Inferior parietal cortex (tissue), 1 donor: Measurements from ENCODE around the gene SLC32A1.

Source experiments
- DNase-seq: peaks from one replicate; pipeline ENCODE4 v3.0.0-alpha.2; 2016; ENCODE audit errors: extremely low spot score

SLC32A1 gene

DNA sequence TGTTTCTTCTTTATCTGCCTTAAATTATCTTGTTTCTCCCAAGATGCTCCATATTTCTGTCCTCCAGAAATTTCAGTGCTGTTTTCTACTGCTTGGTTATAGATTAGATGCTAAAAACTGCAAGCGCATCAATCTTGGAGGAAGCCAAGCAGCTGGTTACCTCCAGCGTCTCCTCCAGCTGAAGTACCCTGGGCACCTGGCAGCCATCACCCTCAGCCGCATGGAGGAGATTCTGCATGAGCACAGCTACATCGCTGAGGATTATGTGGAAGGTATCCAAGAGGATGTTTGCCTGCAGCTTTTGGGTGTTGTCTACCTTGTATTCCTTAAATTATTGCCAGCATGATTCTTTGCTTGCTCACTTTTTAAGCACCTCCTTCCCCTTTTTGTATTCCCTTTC is 27.7 kb downstream of the SLC32A1 start:
- DNase-seq, result no peak

DNA sequence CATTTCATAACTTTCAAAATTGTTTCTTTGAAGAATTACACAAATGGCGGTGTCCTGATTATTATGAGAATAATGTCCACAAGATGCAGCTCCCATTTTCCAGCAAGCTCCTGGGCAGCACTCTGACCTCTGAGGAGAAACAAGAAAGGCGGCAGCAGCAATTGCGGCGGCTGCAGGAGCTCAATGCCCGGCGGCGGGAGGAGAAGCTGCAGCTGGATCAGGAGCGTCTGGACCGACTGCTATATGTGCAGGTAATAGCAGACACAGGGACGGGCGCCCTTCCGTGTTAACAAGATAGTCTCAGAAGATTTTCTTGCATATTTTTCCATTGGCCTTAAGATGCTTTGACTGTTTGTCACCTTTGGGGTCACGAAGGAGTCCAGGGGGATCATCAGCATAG is 30.6 kb downstream of the SLC32A1 start:
- DNase-seq, result no peak

DNA sequence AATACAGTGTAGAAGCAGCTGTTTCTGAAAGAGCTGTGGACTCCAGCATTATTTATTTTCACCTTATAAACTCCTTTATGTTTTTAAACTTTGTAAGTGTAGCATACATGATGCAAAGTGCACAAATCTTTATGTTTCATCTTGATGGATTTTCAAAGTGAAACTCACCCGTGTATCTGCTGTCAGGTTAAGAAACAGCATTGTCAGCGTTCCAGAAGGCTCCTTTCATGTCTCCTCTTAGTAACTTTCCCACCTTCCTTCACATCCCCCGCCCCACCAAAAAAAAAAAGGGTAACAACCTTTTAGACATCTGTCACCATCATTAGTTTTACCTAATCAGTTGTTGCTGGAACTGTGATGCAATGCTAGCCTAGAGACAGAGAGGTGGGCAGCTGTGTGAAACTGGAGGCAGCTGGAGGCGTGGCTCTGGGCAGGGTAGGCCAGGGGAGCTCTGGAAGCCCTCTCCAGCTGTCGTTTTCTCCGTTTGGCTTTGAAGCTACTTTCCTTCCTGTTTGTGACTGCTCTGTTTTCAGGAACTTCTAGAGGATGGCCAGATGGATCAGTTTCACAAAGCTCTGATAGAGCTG is 31.1 kb downstream of the SLC32A1 start:
- DNase-seq, result no peak

DNA sequence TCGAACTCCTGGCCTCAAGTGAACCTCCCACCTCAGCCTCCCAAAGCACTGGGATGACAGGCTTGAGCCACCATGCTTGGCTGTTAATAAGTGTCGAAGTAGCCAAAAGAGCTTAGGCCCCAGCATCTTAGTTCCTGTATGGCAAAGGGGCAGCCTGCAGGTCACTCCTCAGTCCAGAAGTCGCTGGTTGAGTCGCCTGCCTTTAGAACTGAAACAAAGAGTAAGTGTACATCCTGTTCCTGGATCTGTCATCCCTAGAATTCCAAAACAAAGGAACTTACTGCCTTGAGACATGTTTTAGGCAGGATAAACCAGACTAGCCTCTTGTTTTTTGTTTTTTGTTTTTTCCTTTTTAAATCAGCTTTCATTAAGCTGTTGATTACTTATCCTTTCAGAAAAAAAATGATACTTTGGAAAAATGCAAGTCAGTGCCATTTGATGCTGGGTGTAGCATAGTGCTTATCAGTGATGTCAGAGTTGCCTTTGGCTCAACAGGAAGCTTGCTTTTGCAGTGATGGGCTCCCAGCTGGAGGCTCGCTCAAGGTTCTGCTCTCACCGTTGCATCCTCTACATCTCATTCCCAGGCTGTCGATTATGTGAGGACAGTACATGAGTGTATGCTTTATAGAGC is 33.0 kb downstream of the SLC32A1 start:
- DNase-seq, result no peak

DNA sequence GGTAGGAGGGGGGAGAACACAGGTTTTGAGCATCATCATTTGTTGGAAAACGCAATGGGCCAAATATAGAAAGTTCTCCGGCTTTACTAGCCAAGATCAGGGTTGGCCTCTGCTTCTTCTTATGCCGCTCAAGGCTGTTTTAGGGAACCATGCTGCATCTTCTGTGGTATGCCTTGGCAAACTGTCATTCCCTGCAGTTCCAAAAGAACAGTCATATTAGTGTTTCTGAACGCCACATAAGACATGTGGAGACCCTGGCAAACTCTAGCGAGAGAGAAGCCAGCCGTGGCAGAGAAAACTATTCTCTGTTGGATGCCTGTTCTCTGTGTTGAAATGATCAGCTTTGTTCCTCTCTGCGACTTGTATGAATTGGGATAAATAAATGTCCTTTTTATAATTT is 34.8 kb downstream of the SLC32A1 start:
- DNase-seq, result peak; percentile 28

DNA sequence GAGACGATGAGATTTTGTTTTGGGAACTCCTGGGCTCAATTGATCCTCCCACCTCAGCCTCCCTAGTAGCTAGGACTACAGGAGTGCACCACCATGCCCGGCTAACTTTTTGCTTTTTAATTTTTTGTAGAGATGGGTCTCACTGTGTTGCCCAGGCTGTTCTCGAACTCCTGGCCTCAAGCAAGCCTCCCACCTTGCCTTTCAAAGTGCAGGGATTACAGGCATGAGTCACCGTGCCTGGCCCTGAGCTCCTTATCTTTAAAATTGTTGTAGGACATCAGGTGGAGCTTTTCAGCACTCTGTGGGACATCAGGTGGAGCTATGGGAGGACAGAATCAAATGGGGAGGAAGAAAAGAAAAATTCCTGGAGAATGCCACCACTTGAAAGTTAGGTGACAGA is 36.7 kb downstream of the SLC32A1 start:
- DNase-seq, result no peak

DNA sequence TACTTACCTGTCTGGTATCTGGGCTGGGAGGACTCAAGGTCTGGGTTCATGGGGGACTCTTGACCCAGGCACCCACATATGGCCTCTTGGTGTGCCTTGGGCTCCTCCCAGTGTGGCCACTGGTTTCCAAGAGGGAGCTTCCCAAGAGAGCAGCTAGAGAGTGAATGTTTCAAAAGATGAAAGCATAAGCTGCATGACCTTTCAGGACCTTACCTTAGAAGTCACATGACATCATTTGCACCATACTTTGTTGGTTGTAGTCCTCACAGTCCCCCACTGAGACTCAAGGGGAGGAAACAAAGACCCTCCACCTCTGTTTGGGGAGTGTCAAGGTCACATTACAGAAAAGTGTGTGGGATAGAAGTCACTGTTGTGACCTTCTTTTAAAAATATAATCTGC is 37.9 kb downstream of the SLC32A1 start:
- DNase-seq, result no peak

DNA sequence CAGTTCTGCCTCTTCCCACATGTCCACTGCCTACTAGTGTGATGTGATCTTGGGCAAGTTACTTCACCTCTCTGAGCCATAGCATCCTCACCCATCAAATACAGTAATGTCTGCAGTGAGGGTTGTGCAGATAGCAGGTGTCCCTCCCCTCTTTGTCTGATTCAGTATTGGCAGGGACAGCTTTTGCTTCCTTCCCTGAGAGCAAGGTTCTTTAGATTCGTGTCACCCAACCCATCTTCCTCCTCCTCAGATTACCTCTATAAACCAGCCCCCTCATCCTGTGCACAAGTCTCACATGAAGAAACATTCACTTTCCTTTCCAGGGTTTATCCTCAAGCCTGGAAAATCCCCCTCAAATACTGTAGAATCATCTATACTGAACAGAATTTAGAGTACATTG is 39.3 kb downstream of the SLC32A1 start:
- no peak for DNase-seq

DNA sequence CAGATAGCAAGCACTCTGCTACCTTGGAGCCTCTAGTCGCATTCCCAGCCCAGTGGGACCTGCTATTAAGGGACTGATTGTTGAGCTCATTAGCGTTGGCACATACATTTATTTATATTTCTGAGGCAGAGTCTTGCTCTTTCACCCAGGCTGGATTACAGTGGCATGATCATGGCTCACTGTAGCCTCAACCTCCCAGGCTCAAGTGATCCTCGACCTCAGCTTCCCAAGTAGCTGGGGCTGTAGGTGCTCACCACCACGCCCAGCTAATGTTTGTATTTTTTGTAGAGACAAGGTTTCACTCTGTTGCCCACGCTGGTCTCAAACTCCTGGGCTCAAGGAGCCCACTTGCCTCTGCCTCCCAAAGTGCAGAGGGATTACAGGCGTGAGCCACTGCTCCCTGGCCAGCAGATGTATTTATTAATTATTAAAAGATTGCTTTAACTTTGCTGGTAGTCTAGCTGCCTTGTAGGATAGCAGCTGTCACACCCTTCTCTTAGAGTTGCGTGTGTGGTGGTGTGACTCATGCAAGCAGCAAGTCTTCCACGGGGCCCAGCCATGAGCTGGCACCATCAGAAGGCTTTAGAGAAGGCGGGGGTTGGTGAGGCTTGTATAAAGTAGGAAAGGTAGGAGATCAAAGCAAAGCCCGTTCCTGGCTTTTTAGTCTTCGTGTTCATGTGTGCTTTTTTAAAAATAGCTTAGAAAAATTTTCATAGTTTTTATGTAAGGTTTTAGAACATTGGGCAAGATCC is 40.5 kb downstream of the SLC32A1 start:
- peak; percentile 53 for DNase-seq

DNA sequence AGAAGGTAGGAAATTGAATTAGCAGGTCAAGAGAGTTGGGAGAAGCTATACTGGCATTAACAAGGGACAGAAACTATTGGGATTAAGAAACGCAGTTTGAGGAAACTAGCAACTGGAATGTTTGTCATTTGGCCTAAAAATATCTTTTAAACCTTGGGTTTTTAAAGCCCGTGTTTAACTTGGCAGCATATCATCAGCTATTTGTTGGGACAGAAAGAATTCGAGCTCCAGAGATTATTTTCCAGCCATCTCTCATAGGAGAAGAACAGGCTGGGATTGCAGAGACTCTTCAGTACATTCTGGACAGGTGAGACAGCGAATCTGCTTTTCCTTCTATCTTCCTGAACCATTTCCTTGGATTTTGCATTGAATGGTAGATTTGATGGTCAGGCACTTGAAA is 41.8 kb downstream of the SLC32A1 start:
- peak; percentile 15 for DNase-seq

DNA sequence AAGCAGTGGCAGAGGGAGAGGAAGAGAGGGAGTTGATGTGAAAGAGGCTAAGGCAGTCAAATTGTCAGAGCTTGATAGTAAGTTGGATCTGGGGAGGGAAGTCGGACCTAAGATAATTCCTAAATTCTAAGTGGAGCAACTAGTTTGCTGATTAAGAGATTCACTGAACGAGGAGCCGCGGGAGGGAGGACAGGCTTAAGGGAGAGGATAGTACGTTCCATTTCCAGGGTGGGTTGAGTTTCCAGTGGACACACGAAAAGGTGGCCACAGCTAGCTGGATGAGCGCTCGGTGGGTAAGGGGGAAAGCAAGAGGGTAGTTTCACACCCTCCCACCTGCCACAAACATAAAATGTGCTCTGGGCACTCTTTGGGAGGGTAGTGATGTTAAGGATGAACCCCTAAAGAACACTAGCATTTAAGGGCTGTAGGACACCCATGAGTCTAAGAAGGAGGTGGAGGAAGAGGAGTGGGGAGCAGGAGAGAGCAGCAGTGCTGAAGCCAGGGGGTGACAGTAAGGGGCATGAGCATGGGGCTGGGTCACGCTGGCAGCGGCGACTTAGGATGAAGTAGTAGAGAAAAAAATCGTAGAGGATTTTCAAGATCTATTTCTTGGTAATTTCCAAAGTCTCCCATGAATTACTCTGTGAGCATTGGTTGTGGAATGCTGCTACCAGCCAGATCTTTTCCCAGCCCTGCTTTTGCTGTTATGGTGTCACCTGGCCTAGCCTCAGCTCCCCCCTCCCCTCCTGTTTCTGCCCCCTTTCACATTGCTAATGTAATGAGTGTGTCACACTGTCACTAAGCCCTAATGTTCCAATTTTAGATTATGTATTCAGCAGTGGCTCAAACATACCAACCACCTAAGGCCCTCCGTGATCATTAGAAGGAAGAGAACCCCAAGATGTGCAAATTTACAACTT is 45.4 kb downstream of the SLC32A1 start:
- no peak for DNase-seq

DNA sequence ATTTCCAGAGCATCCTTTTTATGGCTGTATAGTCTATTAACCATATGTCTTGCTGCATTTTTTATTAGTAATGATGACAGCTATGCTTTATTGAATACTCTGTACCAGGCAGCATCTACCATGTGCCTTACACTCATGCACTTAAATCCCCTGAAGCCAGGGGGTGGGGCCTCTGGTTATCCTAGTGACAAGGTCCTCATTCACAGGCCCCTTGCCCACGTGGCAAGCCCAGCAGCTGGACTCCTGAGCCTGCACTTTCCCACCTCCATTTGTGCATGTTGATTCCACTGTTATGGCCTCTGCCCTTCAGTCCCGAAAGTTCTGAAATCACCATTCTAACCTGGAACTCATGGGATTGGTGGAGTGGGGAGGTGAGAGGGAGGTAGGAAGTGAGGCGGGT is 46.3 kb downstream of the SLC32A1 start:
- no peak for DNase-seq

DNA sequence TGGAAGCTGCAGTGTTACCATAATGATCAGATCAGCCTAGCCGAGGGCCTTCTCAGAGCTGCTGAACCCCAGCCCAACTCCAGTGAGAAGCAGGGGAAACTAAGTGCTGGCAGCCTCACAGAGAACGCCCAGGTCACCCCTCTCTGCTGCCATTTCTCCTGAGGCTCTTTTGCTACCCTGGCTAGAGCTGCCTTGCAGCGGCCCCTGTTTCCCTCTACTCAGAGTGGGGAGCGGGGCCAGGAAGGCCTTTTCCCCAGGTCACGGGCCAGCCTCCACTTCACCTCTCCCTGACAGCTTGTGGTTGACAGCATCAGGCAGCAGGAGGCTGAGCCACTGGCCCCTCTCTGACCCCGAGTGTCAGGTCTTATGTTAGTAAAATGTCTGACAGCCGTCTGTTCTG is 46.7 kb downstream of the SLC32A1 start:
- no peak for DNase-seq

DNA sequence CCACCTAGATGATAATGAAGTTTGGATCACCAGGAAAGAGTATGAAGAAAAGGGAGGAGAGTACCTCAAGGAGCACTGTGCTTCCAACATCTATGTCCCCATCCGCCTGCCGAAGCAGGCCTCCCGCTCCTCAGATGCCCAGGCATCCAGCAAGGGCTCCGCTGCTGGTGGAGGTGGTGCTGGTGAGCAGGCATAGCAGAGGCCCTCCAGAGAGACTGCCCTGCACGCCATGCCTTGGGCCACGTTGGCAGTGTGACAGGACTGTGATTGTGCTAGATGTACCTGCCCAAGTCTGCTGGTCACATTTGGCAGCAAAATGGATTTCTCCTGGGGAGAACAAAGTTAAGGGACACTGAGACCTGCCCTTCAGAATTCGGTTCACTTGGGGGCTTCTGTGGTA is 47.3 kb downstream of the SLC32A1 start:
- no peak for DNase-seq

DNA sequence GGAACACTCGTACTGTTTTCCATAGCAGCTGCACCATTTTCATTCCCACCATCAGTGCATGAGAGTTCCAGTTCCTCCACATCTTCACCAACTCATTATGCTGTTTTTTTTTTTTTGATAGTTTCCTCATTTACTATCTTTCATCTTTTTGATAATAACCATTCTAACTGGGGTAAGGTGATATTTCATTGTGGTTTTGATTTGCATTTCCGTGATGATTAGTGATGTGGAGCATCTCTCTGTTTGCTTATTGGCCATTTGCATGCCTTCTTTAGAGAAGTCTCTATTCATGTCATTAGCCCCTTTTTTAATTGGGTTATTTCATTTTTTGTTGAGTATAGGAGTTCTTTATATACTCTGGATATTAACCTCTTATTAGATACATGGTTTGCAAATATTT is 49.9 kb downstream of the SLC32A1 start:
- DNase-seq, result no peak

DNA sequence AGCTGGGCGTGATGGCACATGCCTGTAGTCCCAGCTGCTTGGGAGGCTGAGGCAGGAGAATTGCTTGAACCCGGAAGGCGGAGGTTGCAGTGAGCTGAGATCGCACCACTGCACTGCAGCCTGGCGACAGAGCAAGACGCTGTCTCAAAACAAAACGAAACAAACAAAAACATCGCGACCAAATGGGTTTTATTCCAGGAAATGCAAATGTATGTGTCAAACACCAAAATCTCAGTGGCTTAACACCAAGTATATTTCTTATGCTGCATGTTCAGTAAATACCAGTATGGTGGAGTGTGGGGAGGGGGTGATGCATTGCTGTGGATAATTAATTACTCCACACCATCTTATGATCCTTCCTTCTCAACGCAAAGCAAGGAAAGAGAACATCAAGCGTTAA is 52.1 kb downstream of the SLC32A1 start:
- no peak for DNase-seq
